GM19452 (cell line): ENCODE data around the gene CNOT1.

Experiments
- ATAC-seq: cut with Tn5 transposase; IDR thresholded peaks from one replicate; pipeline ENCODE4 v1.9.1; 2021; ENCODE audit not compliant: unreplicated experiment

The CNOT1 gene

DNA sequence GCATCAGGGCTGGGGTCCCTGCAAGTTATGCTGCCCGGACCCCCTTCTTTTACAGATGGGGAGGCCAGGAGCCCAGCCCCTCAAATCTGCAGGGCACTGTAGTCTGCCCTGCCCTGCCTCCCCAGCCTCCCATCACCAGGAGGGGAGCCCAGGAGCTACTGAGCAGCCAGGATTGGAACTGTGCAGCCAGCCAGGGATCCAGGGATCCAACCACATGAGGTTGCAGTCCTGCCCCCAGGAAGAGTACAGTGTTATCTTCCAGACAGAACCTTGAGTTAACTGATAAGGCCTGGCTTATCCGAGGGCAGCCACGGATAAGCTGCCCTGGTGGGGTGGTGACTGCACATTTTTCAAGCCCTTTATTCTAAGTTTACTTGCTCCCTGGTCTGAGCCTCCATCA is 141.1 kb downstream of the CNOT1 start:
- ATAC-seq = no peak

- ATAC-seq = peak; percentile 87
These were observed 141.9 kb downstream of the CNOT1 start for GRCh38 chr16:58487566-58488351.

DNA sequence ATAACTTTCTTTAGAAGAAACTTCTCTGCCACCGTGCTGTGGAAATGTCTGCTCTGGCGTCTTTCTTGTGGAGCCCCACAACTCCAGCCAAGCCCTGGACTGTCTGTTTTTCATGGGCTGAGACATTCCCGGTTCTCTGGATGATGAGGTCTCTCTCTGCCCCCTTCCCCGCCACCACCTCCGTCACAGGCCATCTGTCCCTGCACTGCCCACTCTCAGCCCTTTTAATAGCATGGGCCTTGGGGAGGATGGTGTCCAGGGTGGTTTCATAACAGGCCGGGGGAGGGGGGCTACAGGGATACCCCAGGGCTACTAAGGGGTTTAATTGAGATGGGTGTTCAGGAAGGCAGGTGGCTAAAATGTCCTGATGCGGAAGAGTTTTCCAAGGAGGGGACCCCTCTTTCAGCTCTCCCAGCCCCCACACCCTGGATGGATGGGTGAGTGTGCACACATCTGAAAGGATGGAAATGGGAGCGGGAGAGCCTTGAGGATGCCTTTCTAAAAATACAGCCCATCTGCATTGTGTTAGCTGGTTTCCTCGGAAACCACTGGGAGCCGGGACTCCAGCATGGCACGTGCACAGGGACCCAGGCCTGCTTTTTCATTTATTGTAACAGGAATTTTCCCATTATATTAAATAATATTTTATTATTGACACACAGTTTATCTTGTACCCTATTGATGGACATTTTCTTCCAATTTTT is 144.3 kb downstream of the CNOT1 start:
- no peak for ATAC-seq

DNA sequence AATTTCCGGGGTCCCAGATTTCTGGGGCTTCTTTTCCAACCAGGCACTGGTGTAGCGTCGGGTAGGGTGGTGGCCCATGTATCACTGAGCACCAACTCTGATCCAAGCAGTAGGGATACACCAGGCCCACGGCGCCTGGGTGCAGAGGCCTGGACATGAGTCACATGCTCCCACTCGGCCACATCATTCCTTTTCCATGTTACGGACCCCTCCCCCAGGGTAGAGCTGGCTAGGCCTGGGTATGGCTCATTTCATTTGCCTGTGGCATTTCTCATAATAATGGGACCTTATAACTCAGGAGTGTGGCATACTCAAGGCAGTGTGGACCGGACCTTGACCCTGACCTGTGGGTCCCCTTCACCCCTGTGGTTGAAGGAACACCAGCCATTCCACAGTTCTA is 147.7 kb downstream of the CNOT1 start:
- ATAC-seq = no peak

GRCh38 chr16:58481226-58481869 is 148.3 kb downstream of the CNOT1 start:
- ATAC-seq = no peak

DNA sequence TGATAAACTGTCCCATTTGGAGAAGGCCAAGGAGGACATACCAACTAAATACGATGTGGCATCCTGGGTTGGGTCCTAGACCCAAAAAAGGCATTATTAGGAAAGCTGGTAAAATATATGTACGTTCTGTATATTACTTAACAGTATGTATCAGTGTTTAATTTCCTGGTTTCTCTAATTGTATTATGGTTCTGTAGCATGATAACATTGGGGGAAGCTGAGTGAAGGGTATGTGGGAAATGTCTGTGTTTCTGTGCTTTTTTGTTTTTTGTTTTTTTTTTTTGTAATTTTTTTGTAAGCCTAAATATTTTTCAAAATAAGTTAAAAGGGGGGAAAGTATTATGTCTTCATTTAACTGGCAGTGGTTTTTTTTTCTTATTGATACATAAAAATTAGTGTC is 151.2 kb downstream of the CNOT1 start:
- no peak for ATAC-seq

DNA sequence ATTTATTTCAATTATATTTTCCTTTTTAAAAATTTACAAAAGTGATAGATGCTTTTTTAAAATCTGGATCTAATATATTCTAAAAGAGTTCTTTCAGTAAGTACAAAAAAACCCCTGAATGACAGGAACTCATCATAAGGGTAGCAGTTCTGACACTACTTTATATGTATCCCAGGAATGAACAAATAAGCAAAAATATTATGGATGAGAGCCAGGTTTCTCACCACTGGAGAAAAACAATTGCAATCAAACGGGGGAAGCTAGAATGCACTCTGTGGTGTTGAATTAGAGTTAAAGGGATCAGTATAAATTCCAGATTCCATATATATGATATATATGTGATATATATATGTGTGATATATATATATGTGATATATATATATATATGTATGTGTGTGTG is 152.8 kb downstream of the CNOT1 start:
- no peak for ATAC-seq

DNA sequence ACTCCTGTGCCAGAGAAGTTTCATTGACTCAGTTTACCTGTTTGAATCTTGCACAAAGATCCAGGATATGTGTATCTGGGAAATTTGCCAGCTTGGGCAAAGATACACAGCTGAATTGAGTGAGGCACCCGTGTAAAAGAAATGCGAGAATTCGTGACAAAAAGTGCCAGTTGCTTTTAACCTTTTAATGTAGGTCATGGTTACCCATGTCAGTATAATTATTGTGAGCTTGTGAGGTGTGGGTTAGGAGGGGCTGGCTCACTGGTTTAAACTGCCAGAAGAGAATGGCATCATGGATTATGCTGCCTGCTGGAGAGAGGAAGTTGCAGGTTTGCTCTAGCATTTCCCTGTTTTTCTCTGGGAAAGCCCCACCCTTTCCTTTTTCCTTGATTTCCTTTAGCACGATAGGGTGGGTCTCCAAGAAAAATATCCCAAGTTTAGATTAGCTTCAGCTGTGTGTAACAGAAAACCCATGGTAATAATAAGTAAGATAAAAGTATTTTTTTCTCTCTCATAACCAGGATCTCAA is 154.5 kb downstream of the CNOT1 start:
- no peak for ATAC-seq

GRCh38 chr16:58474296-58474695 is 155.3 kb downstream of the CNOT1 start:
- no peak for ATAC-seq

DNA sequence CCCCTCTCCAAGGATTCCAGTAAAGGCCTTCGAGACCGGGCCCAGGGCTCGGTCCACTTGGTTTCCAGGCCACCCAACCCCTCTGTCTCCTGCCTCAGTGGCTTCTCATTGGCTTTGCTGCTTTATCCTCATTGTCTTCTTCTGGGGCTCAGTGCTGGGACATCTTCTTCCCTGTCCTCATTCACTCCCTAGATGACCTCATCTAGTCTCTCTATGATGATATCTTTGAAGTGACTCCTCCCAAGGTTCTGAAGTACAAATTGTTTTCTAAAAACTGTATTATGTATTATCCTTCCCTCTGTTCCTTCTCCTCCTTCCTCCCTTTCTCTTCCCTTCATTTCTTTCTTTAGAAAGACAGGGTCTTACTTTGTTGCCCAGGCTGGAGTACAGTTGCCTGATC is 156.8 kb downstream of the CNOT1 start:
- ATAC-seq = no peak

- ATAC-seq = no peak
These were observed 157.4 kb downstream of the CNOT1 start for GRCh38 chr16:58472266-58472665.

- no peak for ATAC-seq
These were observed 158.2 kb downstream of the CNOT1 start for GRCh38 chr16:58471209-58471975.
